BLaER1 treated with 17β-estradiol and CSF1 and Interleukin-3, amounts not matched to agents 10 nM and 100 nM (cell line): ENCODE data around the gene EP300.
"Not testable (repeated sequence)": the region's sequence is repeated elsewhere in the genome, so short reads cannot be mapped to it uniquely, and the experiment has no call there.

ENCODE experiments used
- H3K27ac ChIP-seq, 11 experiments: shearing (Covaris generic); formaldehyde crosslinking; 2 replicates each; pipeline ENCODE4 v1.8.1; 2022
- H3K27me3 ChIP-seq, 11 experiments: shearing (Covaris generic); formaldehyde crosslinking; 2 replicates each; pipeline ENCODE4 v1.8.1; 2022
- H3K36me3 ChIP-seq, 11 experiments: shearing (Covaris generic); formaldehyde crosslinking; 2 replicates each; pipeline ENCODE4 v1.8.1; 2022
- H3K4me1 ChIP-seq, 10 experiments: shearing (Covaris generic); formaldehyde crosslinking; 2 replicates each; pipeline ENCODE4 v1.8.1; 2022
- H3K4me2 ChIP-seq, 11 experiments: shearing (Covaris generic); formaldehyde crosslinking; 2 replicates each; pipeline ENCODE4 v1.8.1; 2022
- H3K4me3 ChIP-seq, 10 experiments: shearing (Covaris generic); formaldehyde crosslinking; 2 replicates each; pipeline ENCODE4 v1.8.1; 2022
- H3K9ac ChIP-seq, 11 experiments: shearing (Covaris generic); formaldehyde crosslinking; 2 replicates each; pipeline ENCODE4 v1.8.1; 2022
- H3K9me3 ChIP-seq, 11 experiments: shearing (Covaris generic); formaldehyde crosslinking; replicated peaks in 1 of 11; 2 replicates each; pipeline ENCODE4 v1.8.1; 2022
- H4K20me1 ChIP-seq, 11 experiments: shearing (Covaris generic); formaldehyde crosslinking; 2 replicates each; pipeline ENCODE4 v1.8.1; 2022
- Cebpa-rat ChIP-seq, 11 experiments: shearing (Covaris generic); IDR thresholded peaks; 2 replicates each; pipeline ENCODE4 v1.8.1; 2022

Gene EP300

DNA sequence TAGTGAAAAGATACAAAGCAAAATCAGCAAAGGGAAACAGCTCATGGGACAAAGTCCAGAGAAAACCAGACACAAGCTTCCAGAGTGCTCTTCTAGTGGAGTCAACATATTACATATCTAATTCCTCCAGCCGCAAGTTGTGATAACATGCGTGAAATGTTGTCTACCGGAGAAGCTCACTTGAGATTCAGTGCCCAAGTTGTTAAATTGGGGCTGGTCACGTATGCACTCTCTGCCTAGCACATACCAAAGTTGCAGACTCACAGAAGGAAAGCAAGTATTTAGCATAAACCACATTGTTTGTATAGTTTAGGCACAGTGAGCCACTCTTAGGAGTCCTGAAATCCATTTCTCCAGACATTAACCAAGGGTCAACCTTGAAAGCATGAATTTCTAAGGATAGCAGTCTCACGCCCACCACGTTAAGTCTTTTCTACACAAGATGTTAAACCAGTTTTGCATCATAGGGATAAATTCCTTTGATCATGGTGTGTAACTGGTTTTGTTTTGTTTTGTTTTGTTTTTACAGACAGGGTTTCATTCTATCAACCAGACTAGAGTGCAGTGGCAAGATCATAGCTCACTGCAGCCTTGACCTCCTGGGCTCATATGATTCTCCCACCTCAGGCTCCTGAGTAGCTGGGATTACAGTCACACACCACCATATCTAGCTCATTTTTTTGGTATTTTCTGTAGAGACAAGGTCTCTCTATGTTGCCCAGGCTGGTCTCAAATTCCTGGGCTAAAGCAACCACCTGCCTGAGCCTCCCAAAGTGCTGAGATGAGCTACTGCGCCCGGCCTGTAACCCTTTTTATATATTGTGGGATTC lies 39.5 kb upstream of the EP300 start:
- Histone ChIP-seq H3K4me1 (peaks cover 0 to 12% (median 7%) of the 10 kb centered on the region in 10 experiments; a peak in 8 of 20 replicates), H3K4me2 (peak overlapping the region in 5 of 11 experiments; percentile 1 to 30 (median 2); a peak in 3 of 22 replicates), H3K4me3 (no peak overlapping the region), H3K27ac (no peak overlapping the region), H3K36me3 (no peaks in the 10 kb centered on the region), H3K9ac (no peak overlapping the region), H3K9me3 (no peaks in the 10 kb centered on the region), H4K20me1 (no peaks in the 10 kb centered on the region), H3K27me3 (no peaks in the 10 kb centered on the region)
- no peak for TF ChIP-seq Cebpa-rat (IDR thresholded peaks at IDR 0.05)

DNA sequence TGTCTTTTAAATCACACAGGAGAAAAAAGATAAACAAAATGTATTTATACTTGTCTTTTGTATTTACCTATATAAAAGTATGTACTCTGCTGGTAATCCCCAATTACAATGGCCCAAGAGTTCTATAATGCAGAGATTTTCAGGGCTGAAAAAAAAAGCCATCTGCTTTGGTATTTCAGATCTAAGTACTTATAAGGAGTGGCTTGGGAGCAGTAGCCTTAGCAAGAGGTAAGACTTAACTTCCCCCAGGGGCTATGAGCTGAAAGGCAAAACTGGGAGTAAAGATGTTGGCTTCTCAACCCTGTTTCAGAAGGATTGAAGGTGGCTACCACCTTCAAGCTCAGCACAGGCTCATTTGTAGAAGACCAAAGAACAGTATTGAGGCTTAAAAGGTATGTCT lies 35.3 kb upstream of the EP300 start:
- Histone ChIP-seq H3K4me1 (peaks cover 0 to 12% (median 7%) of the 10 kb centered on the region in 10 experiments; a peak in 8 of 20 replicates), H3K27me3 (no peaks in the 10 kb centered on the region), H3K4me2 (no peak overlapping the region), H3K4me3 (no peak overlapping the region), H4K20me1 (no peaks in the 10 kb centered on the region), H3K9me3 (no peaks in the 10 kb centered on the region), H3K9ac (no peak overlapping the region), H3K27ac (no peak overlapping the region), H3K36me3 (no peaks in the 10 kb centered on the region)
- TF ChIP-seq Cebpa-rat (IDR thresholded peaks at IDR 0.05): no peak

DNA sequence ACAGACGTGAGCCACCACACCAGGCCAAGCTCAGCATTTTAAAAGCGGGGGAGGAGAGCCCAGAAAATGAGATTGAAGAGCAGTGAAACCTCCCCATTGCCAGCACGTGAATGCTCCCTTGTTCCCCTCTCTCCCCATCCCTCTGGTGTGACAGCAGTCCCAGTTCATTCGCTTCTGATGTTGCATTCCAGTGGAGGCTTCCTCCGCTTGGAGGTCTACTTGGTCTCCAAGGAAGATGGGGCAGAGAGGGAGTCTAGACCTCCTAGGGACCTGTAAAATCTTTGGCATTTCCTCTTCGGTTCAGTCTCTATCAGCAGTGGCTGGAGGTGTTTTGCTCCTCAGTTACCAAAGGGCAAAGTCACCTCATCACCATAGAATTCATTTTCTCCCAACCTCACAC lies 30.2 kb upstream of the EP300 start:
- H3K9ac ChIP-seq: no peak overlapping the region
- H3K27me3 ChIP-seq: no peaks in the 10 kb centered on the region
- no peak overlapping the region for H3K4me2 ChIP-seq
- H4K20me1 ChIP-seq: no peaks in the 10 kb centered on the region
- no peak overlapping the region for H3K4me3 ChIP-seq
- H3K9me3 ChIP-seq: no peaks in the 10 kb centered on the region
- TF ChIP-seq Cebpa-rat (IDR thresholded peaks at IDR 0.05): no peak
- H3K27ac ChIP-seq: no peak overlapping the region
- no peaks in the 10 kb centered on the region for H3K36me3 ChIP-seq
- peaks cover 0 to 2% (median 0%) of the 10 kb centered on the region in 10 experiments; a peak in 2 of 20 replicates for H3K4me1 ChIP-seq

DNA sequence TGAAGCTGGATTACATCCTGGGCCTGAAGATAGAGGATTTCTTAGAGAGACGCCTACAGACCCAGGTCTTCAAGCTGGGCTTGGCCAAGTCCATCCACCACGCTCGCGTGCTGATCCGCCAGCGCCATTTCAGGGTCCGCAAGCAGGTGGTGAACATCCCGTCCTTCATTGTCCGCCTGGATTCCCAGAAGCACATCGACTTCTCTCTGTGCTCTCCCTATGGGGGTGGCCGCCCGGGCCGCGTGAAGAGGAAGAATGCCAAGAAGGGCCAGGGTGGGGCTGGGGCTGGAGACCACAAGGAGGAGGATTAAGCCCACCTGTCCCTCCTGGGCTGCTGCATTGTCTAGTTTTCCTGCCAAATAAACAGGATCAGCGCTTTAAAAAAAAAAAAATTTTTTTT lies 28.1 kb upstream of the EP300 start:
- H3K27me3 ChIP-seq, H3K27ac ChIP-seq, H3K9ac ChIP-seq, H4K20me1 ChIP-seq, H3K4me3 ChIP-seq, H3K4me2 ChIP-seq, H3K9me3 ChIP-seq, H3K36me3 ChIP-seq: not testable (repeated sequence)
- H3K4me1 ChIP-seq: peaks cover 16 to 22% (median 18%) of the 10 kb centered on the region in 10 experiments

DNA sequence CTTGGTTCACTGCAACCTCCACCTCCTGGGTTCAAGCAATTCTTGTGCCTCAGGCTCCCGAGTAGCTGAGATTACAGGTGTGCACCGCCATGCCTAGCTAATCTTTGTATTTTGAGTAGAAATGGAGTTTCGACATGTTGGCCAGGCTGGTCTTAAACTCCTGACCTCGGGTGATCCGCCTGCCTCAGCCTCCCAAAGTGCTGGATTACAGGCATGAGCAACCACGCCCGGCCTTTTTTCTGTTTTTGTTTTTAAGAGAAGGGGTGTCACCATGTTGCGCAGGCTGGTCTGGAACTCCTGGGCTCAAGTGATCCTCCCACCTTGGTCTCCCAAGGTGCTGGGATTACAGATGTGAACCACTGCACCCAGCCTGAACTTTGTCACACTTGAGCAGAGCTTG lies 26.1 kb upstream of the EP300 start:
- H3K27me3 ChIP-seq, H3K9ac ChIP-seq, H3K4me2 ChIP-seq, H4K20me1 ChIP-seq, H3K36me3 ChIP-seq, H3K9me3 ChIP-seq, H3K4me3 ChIP-seq: not testable (repeated sequence)
- Histone ChIP-seq H3K27ac (peak overlapping the region in 1 of 11 experiments; percentile 32; a peak in 1 of 22 replicates), H3K4me1 (peaks cover 23 to 42% (median 38%) of the 10 kb centered on the region in 10 experiments)

DNA sequence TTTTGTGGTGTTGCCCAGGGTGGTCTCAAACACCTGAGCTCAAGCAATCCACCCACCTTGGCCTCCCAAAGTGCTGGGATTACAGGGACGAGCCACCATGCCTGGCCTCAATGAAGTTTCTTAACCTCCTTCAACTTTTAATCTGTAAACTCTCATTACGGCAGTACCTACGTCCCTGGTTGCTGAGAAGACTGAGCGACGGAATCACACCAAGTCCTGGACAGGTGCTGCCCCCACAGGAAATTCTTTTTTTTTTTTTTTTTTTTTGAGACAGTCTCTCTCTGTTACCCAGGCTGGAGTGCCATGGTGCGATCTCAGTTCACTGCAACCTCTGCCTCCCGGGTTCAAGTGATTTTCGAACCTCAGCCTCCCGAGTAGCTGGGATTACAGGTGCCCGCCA lies 24.4 kb upstream of the EP300 start:
- H3K27ac ChIP-seq: peak overlapping the region; percentile 75 to 96 (median 90)
- peaks cover 23 to 46% (median 40%) of the 10 kb centered on the region in 10 experiments for H3K4me1 ChIP-seq
- not testable (repeated sequence) for H3K27me3 ChIP-seq, H4K20me1 ChIP-seq, H3K9me3 ChIP-seq, H3K4me3 ChIP-seq, H3K36me3 ChIP-seq
- peak overlapping the region; percentile 53 to 88 (median 78); a peak in 20 of 22 replicates for H3K4me2 ChIP-seq
- peak overlapping the region in 5 of 11 experiments; percentile 74 to 83 (median 76); a peak in 5 of 22 replicates for H3K9ac ChIP-seq

DNA sequence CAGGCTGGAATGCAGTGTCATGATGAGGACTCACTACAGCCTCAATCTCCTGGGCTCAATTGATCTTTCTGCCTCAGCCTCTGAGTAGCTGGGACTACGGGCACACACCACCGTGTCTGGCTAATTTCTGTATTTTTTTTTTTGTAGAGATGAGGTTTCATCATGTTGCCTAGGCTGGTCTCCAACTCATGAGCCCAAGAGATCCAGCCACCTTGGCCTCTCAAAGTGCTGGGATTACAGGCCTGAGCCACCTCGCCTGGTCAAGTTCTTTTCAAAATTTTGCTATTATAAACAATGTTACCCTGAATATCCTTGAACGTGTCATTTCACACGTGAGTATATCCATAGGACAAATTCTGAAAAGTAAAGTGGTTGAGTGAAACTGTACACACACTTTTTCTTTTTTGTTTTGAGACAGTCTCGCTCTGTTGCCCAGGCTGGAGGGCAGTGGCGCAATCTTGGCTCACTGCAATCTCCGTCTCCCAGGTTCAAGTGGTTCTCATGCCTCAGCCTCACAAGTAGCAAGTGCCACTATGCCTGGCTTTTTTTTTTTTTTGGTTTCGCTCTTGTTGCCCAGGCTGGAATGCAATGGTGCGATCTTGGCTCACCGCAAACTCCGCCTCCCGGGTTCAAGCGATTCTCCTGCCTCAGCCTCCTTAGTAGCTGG lies 21.6 kb upstream of the EP300 start:
- Histone ChIP-seq H3K9me3 (no peaks in the 10 kb centered on the region), H3K4me2 (peak overlapping the region; percentile 15 to 86 (median 71); a peak in 20 of 22 replicates), H3K4me3 (no peak overlapping the region), H3K9ac (peak overlapping the region in 8 of 11 experiments; percentile 1 to 62 (median 45); a peak in 10 of 22 replicates), H3K36me3 (no peaks in the 10 kb centered on the region), H3K4me1 (peaks cover 23 to 46% (median 40%) of the 10 kb centered on the region in 10 experiments), H4K20me1 (no peaks in the 10 kb centered on the region), H3K27me3 (no peaks in the 10 kb centered on the region), H3K27ac (peak overlapping the region in 10 of 11 experiments; percentile 55 to 96 (median 90); a peak in 21 of 22 replicates)
- TF ChIP-seq Cebpa-rat (IDR thresholded peaks at IDR 0.05): peak in 9 of 11 experiments; percentile 33 to 86 (median 67); a peak in 15 of 22 replicates

DNA sequence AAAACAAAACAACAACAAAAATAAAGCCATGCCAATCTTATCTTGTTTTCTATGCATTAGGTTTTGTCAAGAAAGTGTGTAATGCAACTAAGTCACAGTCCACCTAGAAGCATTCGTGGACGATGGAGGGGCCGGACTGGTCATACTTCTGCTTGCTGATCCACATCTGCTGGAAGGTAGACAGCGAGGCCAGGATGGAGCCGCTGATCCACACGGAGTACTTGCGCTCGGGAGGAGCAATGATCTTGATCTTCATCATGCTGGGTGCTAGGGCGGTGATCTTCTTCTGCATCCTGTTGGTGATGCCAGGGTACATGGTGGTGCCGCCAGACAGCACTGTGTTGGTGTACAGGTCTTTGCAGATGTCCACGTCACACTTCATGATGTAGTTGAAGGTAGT lies 18.3 kb upstream of the EP300 start:
- Histone ChIP-seq H3K9ac (no peak overlapping the region), H3K36me3 (no peaks in the 10 kb centered on the region), H3K9me3 (no peaks in the 10 kb centered on the region), H3K4me2 (no peak overlapping the region), H3K27me3 (no peaks in the 10 kb centered on the region), H3K4me1 (peaks cover 17 to 37% (median 30%) of the 10 kb centered on the region in 10 experiments), H4K20me1 (no peaks in the 10 kb centered on the region), H3K4me3 (no peak overlapping the region), H3K27ac (no peak overlapping the region)
- no peak for TF ChIP-seq Cebpa-rat (IDR thresholded peaks at IDR 0.05)

DNA sequence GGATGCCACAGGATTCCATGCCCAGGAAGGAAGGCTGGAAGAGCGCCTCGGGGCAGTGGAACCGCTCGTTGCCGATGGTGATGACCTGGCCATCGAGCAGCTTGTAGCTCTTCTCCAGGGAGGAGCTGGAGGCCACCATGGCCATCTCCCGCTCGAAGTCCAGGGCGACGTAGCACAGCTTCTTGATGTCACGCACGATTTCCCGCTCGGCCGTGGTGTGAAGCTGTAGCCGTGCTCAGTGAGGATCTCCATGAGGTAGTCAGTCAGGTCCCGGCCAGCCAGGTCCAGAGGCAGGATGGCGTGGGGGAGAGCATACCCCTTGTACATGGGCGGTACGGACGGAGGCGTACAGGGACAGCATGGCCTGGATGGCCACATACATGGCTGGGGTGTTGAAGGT lies 17.9 kb upstream of the EP300 start:
- TF ChIP-seq Cebpa-rat (IDR thresholded peaks at IDR 0.05): no peak
- Histone ChIP-seq H3K27ac (no peak overlapping the region), H3K9me3 (no peaks in the 10 kb centered on the region), H4K20me1 (no peaks in the 10 kb centered on the region), H3K27me3 (no peaks in the 10 kb centered on the region), H3K4me3 (no peak overlapping the region), H3K4me1 (peaks cover 17 to 37% (median 29%) of the 10 kb centered on the region in 10 experiments), H3K36me3 (no peaks in the 10 kb centered on the region), H3K4me2 (no peak overlapping the region), H3K9ac (no peak overlapping the region)
